ENCODE measurements around the gene NEU4. TPM values are rescaled to one million over a fixed set of nuclear protein-coding genes. Genes with fewer than 3 reads are reported as not detected.
"Not testable (repeated sequence)": the region's sequence is repeated elsewhere in the genome, so short reads cannot be mapped to it uniquely, and the experiment has no call there.

The NEU4 gene
- total RNA-seq, 2 donors from 2014 or later = 1.2 TPM

- no peak for TF ChIP-seq CTCF (conservative IDR thresholded peaks at IDR 0.05)
- no peak overlapping the region for H3K27ac ChIP-seq (ENCODE audit: low read depth, low read length)
- H3K27me3 ChIP-seq (ENCODE audit: control insufficient read depth, insufficient read depth, low read length, poor library complexity, severe bottlenecking) = no peaks in the 10 kb centered on the region
- WGBS, 2 experiments (ENCODE audit: insufficient coverage in 1 of 2, insufficient read length in 1 of 2) = 87 to 88% methylated on average over 3 to 5 of the region's 5 CpGs
- no peak for DNase-seq
- H3K9ac ChIP-seq (ENCODE audit: extremely low read depth, low read length, poor library complexity, severe bottlenecking) = no peak overlapping the region
- no peaks in the 10 kb centered on the region for H3K36me3 ChIP-seq (ENCODE audit: control insufficient read depth, insufficient read depth, low read length)
- Mint-ChIP-seq H3K27me3 (ENCODE audit: insufficient read depth) (no peaks in the 10 kb centered on the region), H3K36me3 (ENCODE audit: low read depth) (no peaks in the 10 kb centered on the region), H3K4me3 (no peak overlapping the region), H3K4me1 (peaks cover 10% of the 10 kb centered on the region), H3K27ac (no peak overlapping the region), H3K9me3 (peaks cover 56% of the 10 kb centered on the region)
- H3K9me3 ChIP-seq (ENCODE audit: control insufficient read depth, low read length) = peaks cover 49% of the 10 kb centered on the region
- no peaks in the 10 kb centered on the region for H3K4me1 ChIP-seq (ENCODE audit: control insufficient read depth, insufficient read depth, low read length)
- no peak overlapping the region for H3K4me3 ChIP-seq (ENCODE audit: low read length)
Observed at GRCh38 chr2:241780939-241781569, 27.9 kb upstream of the NEU4 start.

- H3K27me3 ChIP-seq (ENCODE audit: control insufficient read depth, insufficient read depth, low read length, poor library complexity, severe bottlenecking); H3K36me3 ChIP-seq (ENCODE audit: control insufficient read depth, insufficient read depth, low read length); H3K4me1 ChIP-seq (ENCODE audit: control insufficient read depth, insufficient read depth, low read length); DNase-seq; H3K4me3 ChIP-seq (ENCODE audit: low read length); H3K4me3 Mint-ChIP-seq; H3K27me3 Mint-ChIP-seq (ENCODE audit: insufficient read depth); H3K27ac Mint-ChIP-seq; H3K9ac ChIP-seq (ENCODE audit: extremely low read depth, low read length, poor library complexity, severe bottlenecking); H3K36me3 Mint-ChIP-seq (ENCODE audit: low read depth); H3K27ac ChIP-seq (ENCODE audit: low read depth, low read length): not testable (repeated sequence)
- WGBS, 2 experiments (ENCODE audit: insufficient coverage in 1 of 2, insufficient read length in 1 of 2) = 80 to 93% methylated on average over 1 to 3 of the region's 3 CpGs
- H3K9me3 ChIP-seq (ENCODE audit: control insufficient read depth, low read length) = peaks cover 49% of the 10 kb centered on the region
- Mint-ChIP-seq H3K9me3 (peaks cover 62% of the 10 kb centered on the region), H3K4me1 (peaks cover 10% of the 10 kb centered on the region)
Observed at GRCh38 chr2:241782053-241782452, 26.9 kb upstream of the NEU4 start.

GRCh38 chr2:241788135-241788534, 20.9 kb upstream of the NEU4 start:
- Mint-ChIP-seq H3K36me3 (ENCODE audit: low read depth) (no peaks in the 10 kb centered on the region), H3K27ac (no peak overlapping the region), H3K9me3 (peaks cover 70% of the 10 kb centered on the region), H3K4me1 (peaks cover 7% of the 10 kb centered on the region), H3K27me3 (ENCODE audit: insufficient read depth) (peaks cover 7% of the 10 kb centered on the region), H3K4me3 (no peak overlapping the region)
- 96% methylated on average over 4 of the region's 4 CpGs; no CpG with 5 or more reads in 1 of the 2 experiments for WGBS, 2 experiments (ENCODE audit: insufficient coverage in 1 of 2, insufficient read length in 1 of 2)
- H3K27ac ChIP-seq (ENCODE audit: low read depth, low read length) = no peak overlapping the region
- DNase-seq = no peak
- H3K9ac ChIP-seq (ENCODE audit: extremely low read depth, low read length, poor library complexity, severe bottlenecking) = no peak overlapping the region
- H3K9me3 ChIP-seq (ENCODE audit: control insufficient read depth, low read length) = peaks cover 48% of the 10 kb centered on the region
- no peak for TF ChIP-seq CTCF (conservative IDR thresholded peaks at IDR 0.05)
- no peaks in the 10 kb centered on the region for H3K36me3 ChIP-seq (ENCODE audit: control insufficient read depth, insufficient read depth, low read length)
- no peaks in the 10 kb centered on the region for H3K27me3 ChIP-seq (ENCODE audit: control insufficient read depth, insufficient read depth, low read length, poor library complexity, severe bottlenecking)
- no peaks in the 10 kb centered on the region for H3K4me1 ChIP-seq (ENCODE audit: control insufficient read depth, insufficient read depth, low read length)
- no peak overlapping the region for H3K4me3 ChIP-seq (ENCODE audit: low read length)

- no peak for DNase-seq
- H3K4me1 ChIP-seq (ENCODE audit: control insufficient read depth, insufficient read depth, low read length) = no peaks in the 10 kb centered on the region
- Mint-ChIP-seq H3K27ac (no peak overlapping the region), H3K27me3 (ENCODE audit: insufficient read depth) (peaks cover 8% of the 10 kb centered on the region), H3K9me3 (peaks cover 72% of the 10 kb centered on the region), H3K4me1 (peaks cover 9% of the 10 kb centered on the region), H3K4me3 (no peak overlapping the region), H3K36me3 (ENCODE audit: low read depth) (no peaks in the 10 kb centered on the region)
- 76 to 78% methylated on average over 2 to 3 of the region's 3 CpGs for WGBS, 2 experiments (ENCODE audit: insufficient coverage in 1 of 2, insufficient read length in 1 of 2)
- no peak overlapping the region for H3K27ac ChIP-seq (ENCODE audit: low read depth, low read length)
- no peaks in the 10 kb centered on the region for H3K36me3 ChIP-seq (ENCODE audit: control insufficient read depth, insufficient read depth, low read length)
- peaks cover 47% of the 10 kb centered on the region for H3K9me3 ChIP-seq (ENCODE audit: control insufficient read depth, low read length)
- no peak overlapping the region for H3K4me3 ChIP-seq (ENCODE audit: low read length)
- H3K9ac ChIP-seq (ENCODE audit: extremely low read depth, low read length, poor library complexity, severe bottlenecking) = no peak overlapping the region
- no peaks in the 10 kb centered on the region for H3K27me3 ChIP-seq (ENCODE audit: control insufficient read depth, insufficient read depth, low read length, poor library complexity, severe bottlenecking)
- no peak for TF ChIP-seq CTCF (conservative IDR thresholded peaks at IDR 0.05)
Observed at GRCh38 chr2:241788572-241788971, 20.4 kb upstream of the NEU4 start.

- H3K27me3 Mint-ChIP-seq (ENCODE audit: insufficient read depth) = peaks cover 11% of the 10 kb centered on the region
- H3K4me3 Mint-ChIP-seq; H3K4me1 Mint-ChIP-seq; DNase-seq; H3K9ac ChIP-seq (ENCODE audit: extremely low read depth, low read length, poor library complexity, severe bottlenecking); H3K27ac Mint-ChIP-seq; H3K4me3 ChIP-seq (ENCODE audit: low read length); H3K27ac ChIP-seq (ENCODE audit: low read depth, low read length); H3K27me3 ChIP-seq (ENCODE audit: control insufficient read depth, insufficient read depth, low read length, poor library complexity, severe bottlenecking); H3K4me1 ChIP-seq (ENCODE audit: control insufficient read depth, insufficient read depth, low read length); H3K36me3 Mint-ChIP-seq (ENCODE audit: low read depth); H3K36me3 ChIP-seq (ENCODE audit: control insufficient read depth, insufficient read depth, low read length): not testable (repeated sequence)
- 79 to 91% methylated on average over 2 to 3 of the region's 3 CpGs for WGBS, 2 experiments (ENCODE audit: insufficient coverage in 1 of 2, insufficient read length in 1 of 2)
- peaks cover 61% of the 10 kb centered on the region for H3K9me3 Mint-ChIP-seq
- H3K9me3 ChIP-seq (ENCODE audit: control insufficient read depth, low read length) = peaks cover 33% of the 10 kb centered on the region
Observed at GRCh38 chr2:241791385-241791784, 17.6 kb upstream of the NEU4 start.

Measured in endodermal cell (in vitro differentiated cells).